CD4-positive, alpha-beta T cell (primary cell): Measurements from ENCODE around the gene SHANK1. TPM values are rescaled to one million over a fixed set of nuclear protein-coding genes. Genes with fewer than 3 reads are reported as not detected.

Experiments used
- ATAC-seq: fragments of 200-7000 bp; cut with Tn5 transposase; one replicate; pipeline ENCODE4 v1.10.0; 2022; ENCODE audit warnings: mild to moderate bottlenecking; ENCODE audit not compliant: poor library complexity
- CTCF ChIA-PET: fragments of 350-600 bp; sonication (Branson Sonifier 250); formaldehyde crosslinking; loops from one replicate; lab custom pipeline; 2021; ENCODE audit warnings: antibody characterized with exemption, inconsistent platforms; lab: Charles Lee
- POLR2A ChIA-PET: fragments of 350-600 bp; sonication (Branson Sonifier 250); formaldehyde crosslinking; loops from one replicate; lab custom pipeline; 2021; ENCODE audit warnings: antibody characterized with exemption, inconsistent platforms; lab: Charles Lee
- DNase-seq, 14 experiments: peaks; one replicate each; pipeline ENCODE4 v3.0.0-alpha.2; 2013 to 2020; ENCODE audit warnings: mixed read lengths in 2 of 14
- H3K27ac ChIP-seq, 2 donors: one replicate each; pipeline versions ENCODE4 v1.5.1 to v1.7.0; 2013; ENCODE audit warnings: low read length in 2 of 2, low read depth in 1 of 2, mild to moderate bottlenecking in 1 of 2
- H3K27me3 ChIP-seq, 2 experiments: 1 replicate in 1 of 2; 2 replicates in 1 of 2; pipeline versions ENCODE4 v1.6.1 to v1.7.0; 2013; ENCODE audit warnings: low read length in 2 of 2, control low read depth in 1 of 2, mild to moderate bottlenecking in 1 of 2, moderate library complexity in 1 of 2; ENCODE audit not compliant: insufficient read depth in 2 of 2, control insufficient read depth in 1 of 2
- H3K36me3 ChIP-seq: one replicate; pipeline ENCODE4 v1.6.1; 2013; ENCODE audit warnings: low read length, control low read depth; ENCODE audit not compliant: insufficient read depth
- H3K4me1 ChIP-seq: one replicate; pipeline ENCODE4 v1.6.1; 2013; ENCODE audit warnings: low read length, control low read depth; ENCODE audit not compliant: insufficient read depth
- H3K4me3 ChIP-seq: one replicate; pipeline ENCODE4 v1.5.1; 2013; ENCODE audit warnings: mild to moderate bottlenecking, low read length, moderate library complexity
- H3K9me3 ChIP-seq, 2 experiments: 1 replicate in 1 of 2; 2 replicates in 1 of 2; pipeline versions ENCODE4 v1.6.1 to v1.7.0; 2013; ENCODE audit warnings: low read length in 2 of 2, mild to moderate bottlenecking in 2 of 2, control low read depth in 1 of 2, moderate library complexity in 1 of 2; ENCODE audit not compliant: control insufficient read depth in 1 of 2, insufficient read depth in 1 of 2
- H3K27ac Mint-ChIP-seq: one replicate; pipeline ENCODE4 v1.8.0; 2020; ENCODE audit warnings: mixed read lengths
- H3K27me3 Mint-ChIP-seq: one replicate; pipeline ENCODE4 v1.8.0; 2021; ENCODE audit warnings: mixed read lengths
- H3K36me3 Mint-ChIP-seq: one replicate; pipeline ENCODE4 v1.8.0; 2021; ENCODE audit warnings: low read depth, mixed read lengths
- H3K4me1 Mint-ChIP-seq: one replicate; pipeline ENCODE4 v1.8.0; 2021; ENCODE audit warnings: low read depth, mixed read lengths
- H3K4me3 Mint-ChIP-seq: one replicate; pipeline ENCODE4 v1.8.0; 2020; ENCODE audit warnings: mild to moderate bottlenecking, mixed read lengths
- H3K9me3 Mint-ChIP-seq: one replicate; pipeline ENCODE4 v1.8.0; 2020; ENCODE audit warnings: mixed read lengths
- intact Hi-C, 2 experiments: fragments of 100-400 bp; cut with DNase I in 1 of 2; cut with micrococcal nuclease in 1 of 2; formaldehyde crosslinking; loops; one replicate each; pipeline versions ENCODE4 v1.15.1 to v1.9.0; 2023 to 2025; cut with DNase I, micrococcal nuclease
- total RNA-seq, 174 experiments: library from RNA in 2 of 174; stranded (reverse) in 2 of 174; gene quantifications; one replicate each; pipeline ENCODE4 v1.2.3 and lab custom pipeline; 2021 to 2026
- TF ChIP-seq, protein P1 (sequence below): fragments of 200-600 bp; IDR thresholded peaks from one replicate; pipeline ENCODE4 v1.8.0; 2022; ENCODE audit warnings: antibody characterized with exemption, mild to moderate bottlenecking

Gene SHANK1
- total RNA-seq, 2 experiments from 2014 or later = not detected

DNA sequence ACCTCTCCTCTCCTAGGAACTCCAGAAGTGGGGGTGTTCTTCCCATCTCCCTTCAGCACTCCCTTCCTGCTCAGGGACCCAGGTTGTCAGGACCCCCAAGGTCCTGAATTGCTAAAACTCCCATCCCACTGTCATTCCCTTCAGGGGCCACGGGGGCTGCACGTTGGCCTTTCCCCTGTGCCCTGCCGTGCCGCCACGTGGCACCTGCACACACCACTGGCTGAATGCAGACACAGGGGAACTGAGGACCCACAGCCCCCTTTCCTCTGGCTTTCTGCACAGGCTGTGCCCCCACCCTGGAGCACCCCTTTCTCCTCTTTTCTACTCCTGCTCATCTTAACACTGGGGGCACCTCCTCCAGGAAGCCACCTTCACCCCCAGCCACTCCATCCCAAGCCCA lies 9.0 kb downstream of the SHANK1 start:
- Histone ChIP-seq H3K27ac (no peak overlapping the region), H3K4me1 (no peaks in the 10 kb centered on the region), H3K4me3 (no peak overlapping the region), H3K36me3 (no peaks in the 10 kb centered on the region), H3K27me3 (peaks cover 16 to 33% of the 10 kb centered on the region in 2 experiments), H3K9me3 (peaks cover 0 to 16% of the 10 kb centered on the region in 2 experiments)
- CTCF ChIA-PET = no interaction called here
- Mint-ChIP-seq H3K36me3 (no peaks in the 10 kb centered on the region), H3K27me3 (peaks cover 57% of the 10 kb centered on the region), H3K27ac (no peak overlapping the region), H3K4me1 (peaks cover 6% of the 10 kb centered on the region), H3K4me3 (no peak overlapping the region), H3K9me3 (no peaks in the 10 kb centered on the region)
- TF ChIP-seq, protein P1, sequence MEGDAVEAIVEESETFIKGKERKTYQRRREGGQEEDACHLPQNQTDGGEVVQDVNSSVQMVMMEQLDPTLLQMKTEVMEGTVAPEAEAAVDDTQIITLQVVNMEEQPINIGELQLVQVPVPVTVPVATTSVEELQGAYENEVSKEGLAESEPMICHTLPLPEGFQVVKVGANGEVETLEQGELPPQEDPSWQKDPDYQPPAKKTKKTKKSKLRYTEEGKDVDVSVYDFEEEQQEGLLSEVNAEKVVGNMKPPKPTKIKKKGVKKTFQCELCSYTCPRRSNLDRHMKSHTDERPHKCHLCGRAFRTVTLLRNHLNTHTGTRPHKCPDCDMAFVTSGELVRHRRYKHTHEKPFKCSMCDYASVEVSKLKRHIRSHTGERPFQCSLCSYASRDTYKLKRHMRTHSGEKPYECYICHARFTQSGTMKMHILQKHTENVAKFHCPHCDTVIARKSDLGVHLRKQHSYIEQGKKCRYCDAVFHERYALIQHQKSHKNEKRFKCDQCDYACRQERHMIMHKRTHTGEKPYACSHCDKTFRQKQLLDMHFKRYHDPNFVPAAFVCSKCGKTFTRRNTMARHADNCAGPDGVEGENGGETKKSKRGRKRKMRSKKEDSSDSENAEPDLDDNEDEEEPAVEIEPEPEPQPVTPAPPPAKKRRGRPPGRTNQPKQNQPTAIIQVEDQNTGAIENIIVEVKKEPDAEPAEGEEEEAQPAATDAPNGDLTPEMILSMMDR = no peak
- intact Hi-C loops = no loop called here
- ATAC-seq (no peak), DNase-seq (no peak)
- POLR2A ChIA-PET = no interaction called here

DNA sequence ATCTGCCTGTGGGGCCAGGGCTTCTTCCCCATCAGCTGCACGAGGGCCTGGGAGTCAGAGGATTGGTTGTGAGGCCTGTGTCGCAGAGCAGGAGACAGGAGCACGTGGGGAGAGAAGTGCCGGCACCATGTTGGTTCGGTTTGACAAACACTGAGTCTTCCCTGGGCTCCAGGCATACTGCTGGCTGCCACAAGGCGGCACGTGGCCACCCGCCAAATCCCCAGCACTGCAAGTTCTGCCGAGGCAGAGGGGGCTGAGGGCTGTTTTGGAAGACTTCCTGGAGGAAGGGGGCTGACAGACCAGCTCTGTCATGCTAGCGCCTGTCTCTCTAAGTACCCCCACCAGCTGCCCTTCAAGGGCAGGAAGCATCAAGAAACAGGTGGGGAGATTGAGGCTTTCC lies 9.5 kb downstream of the SHANK1 start:
- Histone ChIP-seq H3K27ac (no peak overlapping the region), H3K4me3 (no peak overlapping the region), H3K27me3 (peaks cover 16 to 28% of the 10 kb centered on the region in 2 experiments), H3K9me3 (peaks cover 0 to 16% of the 10 kb centered on the region in 2 experiments), H3K4me1 (no peaks in the 10 kb centered on the region), H3K36me3 (no peaks in the 10 kb centered on the region)
- no peak for DNase-seq
- CTCF ChIA-PET = no interaction called here
- no peaks in the 10 kb centered on the region for H3K36me3 Mint-ChIP-seq
- H3K27ac Mint-ChIP-seq = no peak overlapping the region
- H3K27me3 Mint-ChIP-seq = peaks cover 57% of the 10 kb centered on the region
- no peak for ATAC-seq
- H3K9me3 Mint-ChIP-seq = no peaks in the 10 kb centered on the region
- intact Hi-C loops = no loop called here
- POLR2A ChIA-PET = no interaction called here
- H3K4me3 Mint-ChIP-seq = no peak overlapping the region
- peaks cover 6% of the 10 kb centered on the region for H3K4me1 Mint-ChIP-seq
- TF ChIP-seq, protein P1 = no peak

DNA sequence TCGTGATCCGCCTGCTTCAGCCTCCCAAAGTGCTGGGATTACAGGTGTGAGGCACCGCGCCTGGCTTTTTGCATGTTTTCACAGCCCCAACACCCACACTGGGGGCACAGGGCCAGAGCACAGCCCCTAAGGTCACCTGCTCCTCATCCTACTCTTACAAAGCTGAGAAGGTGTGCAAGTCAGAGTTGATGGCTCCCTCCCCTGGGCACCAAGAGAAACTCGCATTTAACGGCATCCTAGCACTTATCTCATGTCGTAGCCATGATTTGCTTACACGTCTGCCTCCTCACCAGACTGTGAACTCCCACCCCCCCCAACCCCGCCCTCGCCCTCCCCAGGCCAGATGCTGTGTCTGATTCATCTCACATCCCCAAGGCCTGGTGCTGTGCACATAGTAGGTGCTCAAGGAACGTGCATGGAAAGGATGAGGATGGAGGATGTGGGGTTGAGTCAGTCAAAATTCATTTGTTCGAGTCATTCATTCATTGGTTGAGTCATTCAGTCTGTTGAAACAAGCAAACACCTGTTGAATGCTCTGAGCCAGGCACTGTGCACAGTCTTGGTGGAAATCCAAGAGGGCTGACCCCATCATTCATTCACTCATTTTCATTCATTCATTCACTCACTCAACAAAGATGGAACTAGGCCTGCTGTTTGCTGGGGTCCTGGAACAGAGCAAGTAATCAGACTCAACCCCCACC lies 11.3 kb downstream of the SHANK1 start:
- ATAC-seq (no peak), DNase-seq (no peak)
- Histone ChIP-seq H3K4me1 (no peaks in the 10 kb centered on the region), H3K9me3 (peaks cover 0 to 14% of the 10 kb centered on the region in 2 experiments), H3K4me3 (no peak overlapping the region), H3K27ac (no peak overlapping the region), H3K36me3 (no peaks in the 10 kb centered on the region), H3K27me3 (peaks cover 20 to 27% of the 10 kb centered on the region in 2 experiments)
- Mint-ChIP-seq H3K4me1 (peaks cover 6% of the 10 kb centered on the region), H3K27ac (no peak overlapping the region), H3K9me3 (no peaks in the 10 kb centered on the region), H3K36me3 (no peaks in the 10 kb centered on the region), H3K27me3 (peaks cover 57% of the 10 kb centered on the region), H3K4me3 (no peak overlapping the region)
- POLR2A ChIA-PET = no interaction called here
- CTCF ChIA-PET = no interaction called here
- intact Hi-C loops = loop anchor here (5.0 kb wide), 2 partner anchors 74 to 1541 kb away; no protein-coding TSS in a partner anchor
- TF ChIP-seq, protein P1 = no peak
